NCI-H748 (cell line): ENCODE data around the gene LAMA2.

Experiments
- DNase-seq: peaks from one replicate; lab custom pipeline; 2025; ENCODE audit not compliant: unreplicated experiment; lab: John Stamatoyannopoulos, UW

Gene LAMA2

GRCh38 chr6:128882991-128883611, at the start of gene LAMA2:
Gene LAMA2, plus strand, starts transcription at chr6:128883138. Its CDS starts 108 bp downstream, at chr6:128883246.
- peak; percentile 67 for DNase-seq

GRCh38 chr6:128836761-128837160, 46.2 kb upstream of the LAMA2 start:
- no peak for DNase-seq

- DNase-seq: no peak
Observed at GRCh38 chr6:128841518-128841917, 41.4 kb upstream of the LAMA2 start.

GRCh38 chr6:128844598-128844997, 38.3 kb upstream of the LAMA2 start:
- no peak for DNase-seq

GRCh38 chr6:128847431-128848210, 35.3 kb upstream of the LAMA2 start:
- DNase-seq: no peak

- no peak for DNase-seq
Observed at GRCh38 chr6:128848212-128848935, 34.6 kb upstream of the LAMA2 start.

GRCh38 chr6:128855581-128856085, 27.3 kb upstream of the LAMA2 start:
- DNase-seq: no peak

GRCh38 chr6:128857806-128858205, 25.1 kb upstream of the LAMA2 start:
- no peak for DNase-seq

GRCh38 chr6:128860782-128861181, 22.2 kb upstream of the LAMA2 start:
- no peak for DNase-seq

GRCh38 chr6:128863983-128864382, 19.0 kb upstream of the LAMA2 start:
- DNase-seq: no peak

GRCh38 chr6:128870746-128871145, 12.2 kb upstream of the LAMA2 start:
- DNase-seq: no peak

GRCh38 chr6:128874863-128875262, 8.1 kb upstream of the LAMA2 start:
- no peak for DNase-seq

GRCh38 chr6:128882560-128882959, 378 bp upstream of the LAMA2 start:
- DNase-seq: no peak

GRCh38 chr6:128883906-128884305, 968 bp downstream of the LAMA2 start:
- DNase-seq: no peak

GRCh38 chr6:128885381-128885780, 2.4 kb downstream of the LAMA2 start:
- DNase-seq: no peak

- no peak for DNase-seq
Observed at GRCh38 chr6:128886706-128887105, 3.8 kb downstream of the LAMA2 start.

- DNase-seq: no peak
Observed at GRCh38 chr6:128888444-128889175, 5.7 kb downstream of the LAMA2 start.

- no peak for DNase-seq
Observed at GRCh38 chr6:128889870-128890269, 6.9 kb downstream of the LAMA2 start.

- no peak for DNase-seq
Observed at GRCh38 chr6:128892079-128892478, 9.1 kb downstream of the LAMA2 start.

GRCh38 chr6:128899341-128900050, 16.6 kb downstream of the LAMA2 start:
- no peak for DNase-seq
